Myocyte (in vitro differentiated cells): ENCODE data around the gene CRABP1. TPM values are rescaled to one million over a fixed set of nuclear protein-coding genes. Genes with fewer than 3 reads are reported as not detected.

ENCODE experiments used
- total RNA-seq: library from RNA; depleted of rRNA; stranded (reverse); fragments of >200 nt; gene quantifications from 2 replicates; pipeline ENCODE4 v1.2.3, GENCODE V29; 2014

The CRABP1 gene
- total RNA-seq, 1 donor from 2014 or later: not detected

Other genes starting within 250 kb of the CRABP1 start
- gene SH2D7, start 247.8 kb upstream of the CRABP1 start, total RNA-seq: 0.16 and 0.31 TPM in 2 replicates
- gene CIB2, start 208.9 kb upstream of the CRABP1 start, total RNA-seq: 1.6 and 2.9 TPM in 2 replicates
- gene IDH3A, start 191.0 kb upstream of the CRABP1 start, total RNA-seq: 116 and 122 TPM in 2 replicates
- gene ACSBG1, start 105.8 kb upstream of the CRABP1 start, total RNA-seq: 2.9 and 5.2 TPM in 2 replicates
- 9.8 and 11.6 TPM in 2 replicates for gene DNAJA4, start 75.8 kb upstream of the CRABP1 start, total RNA-seq
- gene SKIC8, start 40.7 kb upstream of the CRABP1 start, total RNA-seq: 49.5 and 56.8 TPM in 2 replicates
- gene IREB2, start 97.9 kb downstream of the CRABP1 start, total RNA-seq: 29.5 and 29.7 TPM in 2 replicates
- gene HYKK, start 167.2 kb downstream of the CRABP1 start, total RNA-seq: 3.7 and 4.9 TPM in 2 replicates
- gene PSMA4, start 200.1 kb downstream of the CRABP1 start, total RNA-seq: 225 and 254 TPM in 2 replicates
- 2.0 and 2.5 TPM in 2 replicates for gene CHRNA5, start 225.2 kb downstream of the CRABP1 start, total RNA-seq